Activated T-helper 2 cell treated with anti-CD3 and anti-CD28 coated beads, Interferon-gamma antibody, Interleukin-2, Interleukin-4, amounts not matched to agents 10 μg/mL and 5 μg/mL and 100 μg/mL, durations not matched to agents 14 hours and 24 hours and 36 hours (primary cell): ENCODE measurements around the gene NTM. TPM values are rescaled to one million over a fixed set of nuclear protein-coding genes. Genes with fewer than 3 reads are reported as not detected.

Experiments used
- DNase-seq: peaks from one replicate; pipeline ENCODE4 v3.0.0; 2021; ENCODE audit warnings: low spot score
- H3K27ac Mint-ChIP-seq: one replicate; pipeline ENCODE4 v1.8.0; 2021; ENCODE audit warnings: mixed read lengths
- H3K27me3 Mint-ChIP-seq: one replicate; pipeline ENCODE4 v1.8.0; 2021; ENCODE audit warnings: low read depth, mixed read lengths
- H3K36me3 Mint-ChIP-seq: one replicate; pipeline ENCODE4 v1.8.0; 2021; ENCODE audit warnings: low read depth, mixed read lengths
- H3K4me1 Mint-ChIP-seq: one replicate; pipeline ENCODE4 v1.8.0; 2021; ENCODE audit warnings: low read depth, mixed read lengths
- H3K4me3 Mint-ChIP-seq: one replicate; pipeline ENCODE4 v1.8.0; 2021; ENCODE audit warnings: low read depth, mild to moderate bottlenecking, moderate library complexity, mixed read lengths
- H3K9me3 Mint-ChIP-seq: one replicate; pipeline ENCODE4 v1.8.0; 2021; ENCODE audit warnings: mixed read lengths
- intact Hi-C: fragments of 100-400 bp; cut with micrococcal nuclease; formaldehyde crosslinking; loops from one replicate; pipeline ENCODE4 v1.15.1; 2023
- total RNA-seq: library from RNA; stranded (reverse); gene quantifications from 2 replicates; pipeline ENCODE4 v1.2.3, GENCODE V29; 2022

NTM gene
- total RNA-seq, 1 donor from 2014 or later, result not detected

GRCh38 chr11:131598305-131598704 lies 227.9 kb downstream of the NTM start:
- no peaks in the 10 kb centered on the region for H3K4me1 Mint-ChIP-seq
- no peaks in the 10 kb centered on the region for H3K9me3 Mint-ChIP-seq
- no peak overlapping the region for H3K4me3 Mint-ChIP-seq
- DNase-seq, result no peak
- no peak overlapping the region for H3K27ac Mint-ChIP-seq
- intact Hi-C loops, result no loop called here
- no peaks in the 10 kb centered on the region for H3K36me3 Mint-ChIP-seq
- no peaks in the 10 kb centered on the region for H3K27me3 Mint-ChIP-seq

- H3K27ac Mint-ChIP-seq, result no peak overlapping the region
- intact Hi-C loops, result no loop called here
- peaks cover 2% of the 10 kb centered on the region for H3K4me1 Mint-ChIP-seq
These were observed 228.9 kb downstream of the NTM start for GRCh38 chr11:131599285-131599684.

GRCh38 chr11:131600628-131601027 lies 230.2 kb downstream of the NTM start:
- Mint-ChIP-seq H3K9me3 (no peaks in the 10 kb centered on the region), H3K27me3 (no peaks in the 10 kb centered on the region), H3K36me3 (no peaks in the 10 kb centered on the region), H3K4me3 (no peak overlapping the region), H3K4me1 (peaks cover 2% of the 10 kb centered on the region), H3K27ac (no peak overlapping the region)
- intact Hi-C loops, result no loop called here
- DNase-seq, result no peak

More at GRCh38 chr11:131599285-131599684, 228.9 kb downstream of the NTM start:
- Mint-ChIP-seq H3K36me3 (no peaks in the 10 kb centered on the region), H3K4me3 (no peak overlapping the region), H3K27me3 (no peaks in the 10 kb centered on the region), H3K9me3 (no peaks in the 10 kb centered on the region)
- no peak for DNase-seq

- DNase-seq, result no peak
- peaks cover 2% of the 10 kb centered on the region for H3K4me1 Mint-ChIP-seq
- H3K4me3 Mint-ChIP-seq, result no peak overlapping the region
- no peak overlapping the region for H3K27ac Mint-ChIP-seq
- intact Hi-C loops, result no loop called here
- H3K27me3 Mint-ChIP-seq, result no peaks in the 10 kb centered on the region
- no peaks in the 10 kb centered on the region for H3K9me3 Mint-ChIP-seq
- no peaks in the 10 kb centered on the region for H3K36me3 Mint-ChIP-seq
These were observed 231.2 kb downstream of the NTM start for GRCh38 chr11:131601586-131601985.

- Mint-ChIP-seq H3K9me3 (no peaks in the 10 kb centered on the region), H3K4me1 (peaks cover 2% of the 10 kb centered on the region), H3K36me3 (no peaks in the 10 kb centered on the region), H3K27me3 (no peaks in the 10 kb centered on the region), H3K4me3 (no peak overlapping the region), H3K27ac (no peak overlapping the region)
- intact Hi-C loops, result no loop called here
- no peak for DNase-seq
These were observed 232.0 kb downstream of the NTM start for GRCh38 chr11:131602431-131602830.

- H3K4me3 Mint-ChIP-seq, result no peak overlapping the region
- H3K36me3 Mint-ChIP-seq, result no peaks in the 10 kb centered on the region
- H3K9me3 Mint-ChIP-seq, result peaks cover 4% of the 10 kb centered on the region
- H3K4me1 Mint-ChIP-seq, result peaks cover 2% of the 10 kb centered on the region
- no peak for DNase-seq
- peaks cover 6% of the 10 kb centered on the region for H3K27me3 Mint-ChIP-seq
- no peak overlapping the region for H3K27ac Mint-ChIP-seq
- intact Hi-C loops, result no loop called here
These were observed 236.5 kb downstream of the NTM start for GRCh38 chr11:131606811-131607335.

GRCh38 chr11:131609337-131609736 lies 238.9 kb downstream of the NTM start:
- no peak overlapping the region for H3K27ac Mint-ChIP-seq
- DNase-seq, result no peak
- intact Hi-C loops, result no loop called here

GRCh38 chr11:131609921-131610320 lies 239.5 kb downstream of the NTM start:
- Mint-ChIP-seq H3K4me1 (no peaks in the 10 kb centered on the region), H3K9me3 (peaks cover 4% of the 10 kb centered on the region), H3K4me3 (no peak overlapping the region), H3K27me3 (peaks cover 6% of the 10 kb centered on the region), H3K36me3 (no peaks in the 10 kb centered on the region), H3K27ac (no peak overlapping the region)
- DNase-seq, result no peak
- intact Hi-C loops, result no loop called here

More at GRCh38 chr11:131609337-131609736, 238.9 kb downstream of the NTM start:
- H3K27me3 Mint-ChIP-seq, result peaks cover 6% of the 10 kb centered on the region
- H3K4me3 Mint-ChIP-seq, result no peak overlapping the region
- H3K36me3 Mint-ChIP-seq, result no peaks in the 10 kb centered on the region
- H3K9me3 Mint-ChIP-seq, result peaks cover 4% of the 10 kb centered on the region
- no peaks in the 10 kb centered on the region for H3K4me1 Mint-ChIP-seq

GRCh38 chr11:131611322-131611721 lies 240.9 kb downstream of the NTM start:
- no peak for DNase-seq
- Mint-ChIP-seq H3K27me3 (peaks cover 6% of the 10 kb centered on the region), H3K36me3 (no peaks in the 10 kb centered on the region), H3K4me3 (no peak overlapping the region), H3K27ac (no peak overlapping the region), H3K4me1 (no peaks in the 10 kb centered on the region), H3K9me3 (peaks cover 4% of the 10 kb centered on the region)
- intact Hi-C loops, result no loop called here

GRCh38 chr11:131612533-131612932 lies 242.1 kb downstream of the NTM start:
- no peaks in the 10 kb centered on the region for H3K4me1 Mint-ChIP-seq
- H3K36me3 Mint-ChIP-seq, result no peaks in the 10 kb centered on the region
- intact Hi-C loops, result no loop called here
- peaks cover 4% of the 10 kb centered on the region for H3K9me3 Mint-ChIP-seq
- no peak overlapping the region for H3K4me3 Mint-ChIP-seq
- no peak for DNase-seq
- no peak overlapping the region for H3K27ac Mint-ChIP-seq
- peaks cover 6% of the 10 kb centered on the region for H3K27me3 Mint-ChIP-seq

GRCh38 chr11:131614631-131615030 lies 244.2 kb downstream of the NTM start:
- intact Hi-C loops, result no loop called here
- no peak overlapping the region for H3K27ac Mint-ChIP-seq
- peaks cover 6% of the 10 kb centered on the region for H3K27me3 Mint-ChIP-seq
- H3K9me3 Mint-ChIP-seq, result no peaks in the 10 kb centered on the region
- DNase-seq, result no peak
- H3K4me1 Mint-ChIP-seq, result no peaks in the 10 kb centered on the region
- no peaks in the 10 kb centered on the region for H3K36me3 Mint-ChIP-seq
- no peak overlapping the region for H3K4me3 Mint-ChIP-seq

GRCh38 chr11:131615611-131616010 lies 245.2 kb downstream of the NTM start:
- H3K36me3 Mint-ChIP-seq, result no peaks in the 10 kb centered on the region
- H3K4me1 Mint-ChIP-seq, result no peaks in the 10 kb centered on the region

GRCh38 chr11:131616481-131617140 lies 246.2 kb downstream of the NTM start:
- DNase-seq, result no peak
- Mint-ChIP-seq H3K4me1 (no peaks in the 10 kb centered on the region), H3K27ac (no peak overlapping the region), H3K4me3 (no peak overlapping the region), H3K9me3 (no peaks in the 10 kb centered on the region), H3K27me3 (no peaks in the 10 kb centered on the region), H3K36me3 (no peaks in the 10 kb centered on the region)
- intact Hi-C loops, result no loop called here

More at GRCh38 chr11:131615611-131616010, 245.2 kb downstream of the NTM start:
- no peak for DNase-seq
- Mint-ChIP-seq H3K9me3 (no peaks in the 10 kb centered on the region), H3K27me3 (peaks cover 4% of the 10 kb centered on the region), H3K4me3 (no peak overlapping the region), H3K27ac (no peak overlapping the region)
- intact Hi-C loops, result no loop called here
